Mesothelial cell of epicardium (in vitro differentiated cells): ENCODE results near the gene KRTAP4-7. TPM values are rescaled to one million over a fixed set of nuclear protein-coding genes. Genes with fewer than 3 reads are reported as not detected.
"Not testable (repeated sequence)": the region's sequence is repeated elsewhere in the genome, so short reads cannot be mapped to it uniquely, and the experiment has no call there.

Experiments used
- DNase-seq, 2 experiments: peaks; one replicate each; pipeline ENCODE4 v3.0.0; 2021; ENCODE audit warnings: low spot score in 2 of 2; ENCODE audit not compliant: unreplicated experiment in 2 of 2
- H3K27ac Mint-ChIP-seq: 2 replicates; pipeline ENCODE4 v1.8.0; 2021; ENCODE audit warnings: mixed read lengths
- H3K27me3 Mint-ChIP-seq: 2 replicates; pipeline ENCODE4 v1.8.0; 2021; ENCODE audit warnings: low read depth, mixed read lengths
- H3K36me3 Mint-ChIP-seq: 2 replicates; pipeline ENCODE4 v1.8.0; 2021; ENCODE audit warnings: mixed read lengths
- H3K4me1 Mint-ChIP-seq: 2 replicates; pipeline ENCODE4 v1.8.0; 2021; ENCODE audit warnings: mixed read lengths
- H3K4me3 Mint-ChIP-seq: 2 replicates; pipeline ENCODE4 v1.8.0; 2021; ENCODE audit warnings: mild to moderate bottlenecking, moderate library complexity, mixed read lengths
- H3K9me3 Mint-ChIP-seq: 2 replicates; pipeline ENCODE4 v1.8.0; 2021; ENCODE audit warnings: mixed read lengths
- total RNA-seq: library from RNA; stranded (reverse); gene quantifications from 3 replicates; pipeline ENCODE4 v1.2.1, GENCODE V29; 2021
- TF ChIP-seq, protein P1 (sequence below): fragments of 200-600 bp; sonication (generic); IDR thresholded peaks from one replicate; pipeline ENCODE4 v1.5.0; 2021; ENCODE audit warnings: antibody characterized with exemption; ENCODE audit not compliant: unreplicated experiment

The KRTAP4-7 gene
- total RNA-seq = not detected in 3 replicates

DNA sequence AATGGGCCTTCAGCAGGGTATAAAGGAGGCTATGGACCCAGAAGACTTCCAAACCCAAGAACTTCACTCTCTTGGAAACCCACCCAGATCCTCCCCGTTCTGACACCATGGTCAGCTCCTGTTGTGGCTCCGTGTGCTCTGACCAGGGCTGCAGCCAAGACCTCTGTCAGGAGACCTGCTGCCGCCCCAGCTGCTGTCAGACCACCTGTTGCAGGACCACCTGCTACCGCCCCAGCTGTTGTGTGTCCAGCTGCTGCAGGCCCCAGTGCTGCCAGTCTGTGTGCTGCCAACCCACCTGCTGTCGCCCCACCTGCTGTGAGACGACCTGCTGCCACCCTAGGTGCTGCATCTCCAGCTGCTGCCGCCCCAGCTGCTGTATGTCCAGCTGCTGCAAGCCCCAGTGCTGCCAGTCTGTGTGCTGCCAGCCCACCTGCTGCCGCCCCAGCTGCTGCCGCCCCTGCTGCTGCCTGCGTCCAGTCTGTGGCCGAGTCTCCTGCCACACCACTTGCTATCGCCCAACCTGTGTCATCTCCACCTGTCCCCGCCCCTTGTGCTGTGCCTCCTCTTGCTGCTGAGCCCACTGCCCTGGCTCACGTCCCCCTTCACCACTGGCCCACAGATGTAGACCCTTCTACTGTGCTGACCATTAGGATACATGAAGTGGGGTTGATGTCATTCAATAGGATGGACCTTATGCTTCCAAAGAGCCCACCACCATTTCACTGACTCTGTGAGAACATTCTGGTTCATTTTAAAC lies at the start of gene KRTAP4-7:
Gene KRTAP4-7 (plus strand): TSS at position 51 of the 757 bp plus-strand sequence. CDS start 57 bp downstream, at position 108.
- H3K36me3 Mint-ChIP-seq, H3K27ac Mint-ChIP-seq: not testable (repeated sequence)

DNA sequence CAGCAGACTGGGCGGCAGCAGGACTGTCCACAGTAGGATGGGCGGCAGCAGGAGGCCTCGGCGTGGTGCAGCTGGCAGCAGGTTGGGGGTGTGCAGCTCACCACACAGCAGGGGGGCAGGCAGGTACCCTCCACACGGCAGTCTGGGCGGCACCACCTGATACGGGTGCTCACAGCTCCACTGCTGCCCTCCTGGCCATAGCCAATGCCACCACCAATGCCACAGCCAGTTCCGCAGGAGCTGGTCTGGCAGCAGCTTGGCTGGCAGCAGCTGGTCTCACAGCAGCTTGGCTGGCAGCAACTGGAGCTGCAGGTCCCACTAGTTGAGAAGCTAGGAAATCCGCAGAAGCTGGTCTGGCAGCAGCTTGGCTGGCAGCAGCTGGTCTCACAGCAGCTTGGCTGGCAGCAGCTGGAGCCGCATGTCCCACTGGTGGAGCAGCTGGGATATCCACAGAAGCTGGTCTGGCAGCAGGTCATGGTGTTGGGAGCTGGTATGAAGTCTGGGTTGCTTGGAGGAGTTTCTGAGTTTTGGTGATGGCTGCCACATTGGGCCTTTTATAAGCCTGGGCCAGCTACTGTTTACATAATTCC lies 49.5 kb upstream of the KRTAP4-7 start, which contains the start of gene KRTAP1-3:
Gene KRTAP1-3 (minus strand): TSS at position 529 of the 590 bp plus-strand sequence. CDS start 53 bp downstream, at position 476.
- not testable (repeated sequence) for H3K27me3 Mint-ChIP-seq, H3K9me3 Mint-ChIP-seq, H3K27ac Mint-ChIP-seq, DNase-seq, H3K36me3 Mint-ChIP-seq, H3K4me3 Mint-ChIP-seq
- peaks cover 17% of the 10 kb centered on the region for H3K4me1 Mint-ChIP-seq

More for the DNA sequence above, at the start of gene KRTAP4-7:
- not testable (repeated sequence) for H3K4me3 Mint-ChIP-seq, H3K27me3 Mint-ChIP-seq, H3K9me3 Mint-ChIP-seq, DNase-seq
- peaks cover 22% of the 10 kb centered on the region for H3K4me1 Mint-ChIP-seq

DNA sequence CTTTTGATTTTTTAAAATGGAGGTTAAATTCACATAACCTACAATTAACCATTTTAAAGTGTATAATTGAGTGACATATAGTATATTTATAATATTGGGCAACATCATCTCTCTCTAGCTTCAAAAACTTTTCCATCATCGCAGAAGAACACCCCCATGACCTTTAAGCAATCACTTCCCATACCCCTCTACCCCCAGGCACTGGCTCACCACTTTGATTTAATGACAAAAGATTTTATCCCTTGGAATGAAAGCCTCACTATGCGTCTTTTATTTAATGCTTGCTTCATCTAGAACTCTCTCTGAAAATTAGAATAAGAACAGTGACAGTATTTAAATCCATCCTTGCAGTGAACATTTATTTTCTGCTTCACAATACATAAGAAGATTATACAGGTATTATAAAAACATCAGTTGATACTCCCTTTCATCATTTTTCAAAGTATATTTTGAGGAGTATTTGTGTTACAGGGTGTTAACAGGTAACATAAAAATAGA lies 46.0 kb upstream of the KRTAP4-7 start:
- no peak for DNase-seq
- H3K9me3 Mint-ChIP-seq = peaks cover 7% of the 10 kb centered on the region
- H3K27me3 Mint-ChIP-seq = no peaks in the 10 kb centered on the region
- no peak overlapping the region for H3K27ac Mint-ChIP-seq
- no peak overlapping the region for H3K4me3 Mint-ChIP-seq
- H3K4me1 Mint-ChIP-seq = peaks cover 22% of the 10 kb centered on the region
- H3K36me3 Mint-ChIP-seq = no peaks in the 10 kb centered on the region
- TF ChIP-seq, protein P1, sequence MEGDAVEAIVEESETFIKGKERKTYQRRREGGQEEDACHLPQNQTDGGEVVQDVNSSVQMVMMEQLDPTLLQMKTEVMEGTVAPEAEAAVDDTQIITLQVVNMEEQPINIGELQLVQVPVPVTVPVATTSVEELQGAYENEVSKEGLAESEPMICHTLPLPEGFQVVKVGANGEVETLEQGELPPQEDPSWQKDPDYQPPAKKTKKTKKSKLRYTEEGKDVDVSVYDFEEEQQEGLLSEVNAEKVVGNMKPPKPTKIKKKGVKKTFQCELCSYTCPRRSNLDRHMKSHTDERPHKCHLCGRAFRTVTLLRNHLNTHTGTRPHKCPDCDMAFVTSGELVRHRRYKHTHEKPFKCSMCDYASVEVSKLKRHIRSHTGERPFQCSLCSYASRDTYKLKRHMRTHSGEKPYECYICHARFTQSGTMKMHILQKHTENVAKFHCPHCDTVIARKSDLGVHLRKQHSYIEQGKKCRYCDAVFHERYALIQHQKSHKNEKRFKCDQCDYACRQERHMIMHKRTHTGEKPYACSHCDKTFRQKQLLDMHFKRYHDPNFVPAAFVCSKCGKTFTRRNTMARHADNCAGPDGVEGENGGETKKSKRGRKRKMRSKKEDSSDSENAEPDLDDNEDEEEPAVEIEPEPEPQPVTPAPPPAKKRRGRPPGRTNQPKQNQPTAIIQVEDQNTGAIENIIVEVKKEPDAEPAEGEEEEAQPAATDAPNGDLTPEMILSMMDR = no peak

DNA sequence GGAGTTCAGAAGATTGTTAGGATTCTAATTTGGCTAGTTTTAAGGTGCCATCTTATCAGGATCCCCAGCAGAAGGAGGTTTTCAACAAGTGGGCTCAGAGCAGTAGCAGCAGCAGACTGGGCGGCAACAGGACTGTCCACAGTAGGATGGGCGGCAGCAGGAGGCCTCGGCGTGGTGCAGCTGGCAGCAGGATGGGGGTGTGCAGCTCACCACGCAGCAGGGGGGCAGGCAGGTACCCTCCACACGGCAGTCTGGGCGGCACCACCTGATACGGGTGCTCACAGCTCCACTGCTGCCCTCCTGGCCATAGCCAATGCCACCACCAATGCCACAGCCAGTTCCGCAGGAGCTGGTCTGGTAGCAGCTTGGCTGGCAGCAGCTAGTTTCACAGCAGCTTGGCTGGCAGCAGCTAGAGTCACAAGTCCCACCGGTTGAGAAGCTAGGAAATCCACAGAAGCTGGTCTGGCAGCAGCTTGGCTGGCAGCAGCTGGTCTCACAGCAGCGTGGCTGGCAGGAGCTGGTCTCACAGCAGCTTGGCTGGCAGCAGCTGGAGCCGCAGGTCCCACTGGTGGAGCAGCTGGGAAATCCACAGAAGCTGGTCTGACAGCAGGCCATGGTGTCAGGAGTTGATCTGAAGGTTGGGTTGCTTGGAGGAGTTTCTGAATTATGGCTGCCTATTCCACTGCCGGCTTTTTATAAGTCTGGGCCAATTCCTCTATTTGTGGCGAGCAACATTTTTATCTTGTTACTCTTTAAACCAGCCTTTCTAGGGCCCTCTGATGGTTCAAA lies 43.0 kb upstream of the KRTAP4-7 start, which contains the start of gene KRTAP1-1:
Gene KRTAP1-1 (minus strand): TSS at position 668 of the 789 bp plus-strand sequence. CDS start 53 bp downstream, at position 615.
- H3K27me3 Mint-ChIP-seq, H3K36me3 Mint-ChIP-seq, H3K4me3 Mint-ChIP-seq, DNase-seq, H3K27ac Mint-ChIP-seq: not testable (repeated sequence)
- Mint-ChIP-seq H3K9me3 (peaks cover 15% of the 10 kb centered on the region), H3K4me1 (peaks cover 22% of the 10 kb centered on the region)

DNA sequence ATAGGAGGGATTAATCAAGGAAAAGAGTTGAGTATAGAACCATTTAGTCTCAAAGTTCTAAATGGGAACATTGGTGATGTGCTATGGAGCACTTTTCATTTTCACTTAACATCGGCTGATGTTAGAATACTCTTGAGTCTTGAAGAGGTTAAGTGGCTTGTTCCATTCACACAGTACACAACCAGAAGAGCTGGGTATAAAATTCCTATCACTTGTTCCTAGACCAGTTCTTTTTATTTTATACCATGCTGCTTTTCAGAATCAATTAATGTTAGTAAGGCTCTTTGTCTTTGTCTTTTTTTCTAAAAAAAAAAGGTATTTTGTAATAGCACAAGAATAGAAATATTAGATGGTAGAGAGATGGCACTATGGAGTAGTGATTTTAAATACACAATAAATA lies 41.0 kb upstream of the KRTAP4-7 start:
- TF ChIP-seq, protein P1 = no peak
- H3K27ac Mint-ChIP-seq = no peak overlapping the region
- no peak overlapping the region for H3K4me3 Mint-ChIP-seq
- H3K4me1 Mint-ChIP-seq = peaks cover 18% of the 10 kb centered on the region
- H3K27me3 Mint-ChIP-seq = no peaks in the 10 kb centered on the region
- H3K36me3 Mint-ChIP-seq = peaks cover 6% of the 10 kb centered on the region
- no peak for DNase-seq
- peaks cover 15% of the 10 kb centered on the region for H3K9me3 Mint-ChIP-seq

DNA sequence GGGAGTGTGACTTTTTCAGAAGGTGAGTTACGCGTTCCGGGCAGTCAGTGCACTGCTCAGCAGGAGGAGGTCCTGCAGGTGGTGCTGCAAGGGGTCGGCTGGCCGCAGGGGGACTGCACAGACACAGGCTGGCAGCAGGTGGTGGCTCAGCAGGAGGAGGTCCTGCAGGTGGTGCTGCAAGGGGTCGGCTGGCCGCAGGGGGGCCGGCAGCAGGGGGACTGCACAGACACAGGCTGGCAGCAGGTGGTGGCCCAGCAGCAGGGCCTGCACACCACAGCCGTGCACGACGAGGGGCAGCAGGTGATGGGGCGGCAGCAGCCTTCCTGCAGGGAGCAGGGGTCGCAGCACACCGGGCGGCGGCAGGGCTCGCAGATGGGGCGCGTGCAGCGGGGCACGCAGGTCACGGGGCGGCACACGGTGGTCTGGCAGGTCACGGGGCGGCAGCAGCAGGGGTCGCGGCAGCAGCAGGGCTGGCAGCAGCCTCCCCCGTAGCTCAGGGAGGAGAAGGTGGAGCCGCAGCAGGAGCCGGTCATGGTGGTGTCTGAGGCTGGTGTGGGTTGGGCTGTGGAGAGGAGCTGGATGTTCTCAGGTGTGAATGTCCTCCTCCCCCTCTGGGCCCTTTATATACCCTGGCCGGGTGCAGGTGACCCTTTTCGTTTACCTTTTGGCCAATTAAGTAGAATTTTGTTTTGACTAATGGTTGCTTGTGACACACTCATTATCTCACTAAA lies 37.0 kb upstream of the KRTAP4-7 start, which contains the start of gene KRTAP2-1:
Gene KRTAP2-1 (minus strand): TSS at position 582 of the 731 bp plus-strand sequence. CDS start 49 bp downstream, at position 533.
- DNase-seq, H3K4me3 Mint-ChIP-seq, H3K27me3 Mint-ChIP-seq, H3K36me3 Mint-ChIP-seq: not testable (repeated sequence)
- Mint-ChIP-seq H3K9me3 (peaks cover 15% of the 10 kb centered on the region), H3K4me1 (peaks cover 28% of the 10 kb centered on the region), H3K27ac (peak within 1 kb of the TSS; percentile 88)

DNA sequence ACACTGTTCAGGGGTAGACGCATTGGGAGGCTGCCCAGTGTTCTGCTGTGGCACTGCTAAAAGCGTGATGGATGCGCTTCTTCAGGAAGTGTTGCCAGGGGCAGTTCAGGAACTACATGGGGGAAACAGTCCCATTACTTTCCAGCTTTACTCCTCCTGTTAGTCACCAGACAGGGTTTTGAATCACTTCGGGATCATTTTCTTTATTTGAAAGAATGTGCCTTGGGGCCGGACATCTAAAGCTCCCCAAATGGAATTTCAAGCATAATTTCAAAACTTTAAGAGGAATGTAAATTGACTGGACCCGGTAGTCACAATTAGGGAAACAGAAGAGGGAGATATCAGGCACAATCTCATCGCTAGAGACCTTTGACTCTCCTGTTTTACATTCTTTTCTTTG lies 35.5 kb upstream of the KRTAP4-7 start:
- peaks cover 17% of the 10 kb centered on the region for H3K9me3 Mint-ChIP-seq
- DNase-seq = no peak
- peaks cover 28% of the 10 kb centered on the region for H3K4me1 Mint-ChIP-seq
- no peaks in the 10 kb centered on the region for H3K27me3 Mint-ChIP-seq
- TF ChIP-seq, protein P1 = no peak
- peak overlapping the region; percentile 88 for H3K27ac Mint-ChIP-seq
- no peak overlapping the region for H3K4me3 Mint-ChIP-seq
- peaks cover 4% of the 10 kb centered on the region for H3K36me3 Mint-ChIP-seq
